Stimulated activated CD8-positive, alpha-beta memory T cell treated with anti-CD3 and anti-CD28 coated beads, Interleukin-4, amount 100 ng/mL, for 4 hours (primary cell): ENCODE data around the gene MAGEA2B.
"Not testable (repeated sequence)": the region's sequence is repeated elsewhere in the genome, so short reads cannot be mapped to it uniquely, and the experiment has no call there.

Experiments
- DNase-seq, 2 donors: peaks; one replicate each; pipeline ENCODE4 v3.0.0-alpha.2; 2020; ENCODE audit warnings: low read depth in 2 of 2, low spot score in 1 of 2

Gene MAGEA2B, protein sequence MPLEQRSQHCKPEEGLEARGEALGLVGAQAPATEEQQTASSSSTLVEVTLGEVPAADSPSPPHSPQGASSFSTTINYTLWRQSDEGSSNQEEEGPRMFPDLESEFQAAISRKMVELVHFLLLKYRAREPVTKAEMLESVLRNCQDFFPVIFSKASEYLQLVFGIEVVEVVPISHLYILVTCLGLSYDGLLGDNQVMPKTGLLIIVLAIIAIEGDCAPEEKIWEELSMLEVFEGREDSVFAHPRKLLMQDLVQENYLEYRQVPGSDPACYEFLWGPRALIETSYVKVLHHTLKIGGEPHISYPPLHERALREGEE

DNA sequence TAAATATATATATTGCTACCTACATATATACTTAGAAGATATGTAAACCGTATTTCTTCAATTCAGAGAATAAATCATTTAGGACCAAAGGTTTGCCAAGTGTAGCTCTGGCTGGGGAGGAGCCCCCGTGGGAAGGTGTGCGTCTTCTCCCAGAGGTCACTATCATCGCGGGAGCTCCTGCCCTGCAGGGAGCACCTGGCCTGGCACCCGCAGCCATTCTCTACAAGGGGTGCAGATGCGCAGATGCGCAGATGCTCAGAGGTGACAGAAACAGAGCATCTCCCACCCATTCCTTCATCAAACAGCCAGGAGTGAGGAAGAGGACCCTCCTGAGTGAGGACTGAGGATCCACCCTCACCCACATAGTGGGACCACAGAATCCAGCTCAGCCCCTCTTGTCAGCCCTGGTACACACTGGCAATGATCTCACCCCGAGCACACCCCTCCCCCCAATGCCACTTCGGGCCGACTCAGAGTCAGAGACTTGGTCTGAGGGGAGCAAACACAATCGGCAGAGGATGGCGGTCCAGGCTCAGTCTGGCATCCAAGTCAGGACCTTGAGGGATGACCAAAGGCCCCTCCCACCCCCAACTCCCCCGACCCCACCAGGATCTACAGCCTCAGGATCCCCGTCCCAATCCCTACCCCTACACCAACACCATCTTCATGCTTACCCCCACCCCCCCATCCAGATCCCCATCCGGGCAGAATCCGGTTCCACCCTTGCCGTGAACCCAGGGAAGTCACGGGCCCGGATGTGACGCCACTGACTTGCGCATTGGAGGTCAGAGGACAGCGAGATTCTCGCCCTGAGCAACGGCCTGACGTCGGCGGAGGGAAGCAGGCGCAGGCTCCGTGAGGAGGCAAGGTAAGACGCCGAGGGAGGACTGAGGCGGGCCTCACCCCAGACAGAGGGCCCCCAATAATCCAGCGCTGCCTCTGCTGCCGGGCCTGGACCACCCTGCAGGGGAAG lies at the start of gene MAGEA2B:
MAGEA2B (plus strand) TSS at position 814 of the 973 bp plus-strand sequence. CDS start 2,479 bp downstream, outside the sequence.
- DNase-seq: not testable (repeated sequence)

DNA sequence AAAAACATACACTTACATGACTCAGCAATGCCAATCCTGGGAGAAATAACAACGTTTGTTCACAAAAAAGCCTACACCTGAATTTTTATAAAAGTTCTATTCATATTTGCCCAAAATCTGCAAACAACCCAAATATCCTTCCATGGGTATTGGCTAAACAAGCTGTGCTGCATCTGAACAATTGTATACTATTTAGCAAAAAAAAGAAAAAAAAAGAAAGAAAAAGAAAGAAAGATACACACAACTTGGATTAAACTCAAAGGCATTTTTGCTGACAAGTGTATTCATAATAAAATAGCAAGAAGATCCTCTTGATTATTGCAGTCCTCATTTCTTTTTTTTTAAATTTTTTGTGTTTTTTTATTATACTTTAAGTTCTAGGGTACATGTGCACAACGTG lies 40.3 kb upstream of the MAGEA2B start:
- DNase-seq: no peak

DNA sequence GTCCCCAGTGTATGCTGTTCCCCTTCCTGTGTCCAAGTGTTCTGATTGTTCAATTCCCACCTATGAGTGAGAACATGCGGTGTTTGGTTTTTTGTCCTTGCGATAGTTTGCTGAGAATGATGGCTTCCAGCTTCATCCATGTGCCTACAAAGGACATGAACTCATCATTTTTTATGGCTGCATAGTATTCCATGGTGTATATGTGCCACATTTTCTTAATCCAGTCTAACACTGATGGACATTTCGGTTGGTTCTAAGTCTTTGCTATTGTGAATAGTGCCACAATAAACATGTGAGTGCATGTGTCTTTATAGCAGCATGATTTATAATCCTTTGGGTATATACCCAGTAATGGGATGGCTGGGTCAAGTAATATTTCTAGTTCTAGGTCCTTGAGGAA lies 39.8 kb upstream of the MAGEA2B start:
- not testable (repeated sequence) for DNase-seq

DNA sequence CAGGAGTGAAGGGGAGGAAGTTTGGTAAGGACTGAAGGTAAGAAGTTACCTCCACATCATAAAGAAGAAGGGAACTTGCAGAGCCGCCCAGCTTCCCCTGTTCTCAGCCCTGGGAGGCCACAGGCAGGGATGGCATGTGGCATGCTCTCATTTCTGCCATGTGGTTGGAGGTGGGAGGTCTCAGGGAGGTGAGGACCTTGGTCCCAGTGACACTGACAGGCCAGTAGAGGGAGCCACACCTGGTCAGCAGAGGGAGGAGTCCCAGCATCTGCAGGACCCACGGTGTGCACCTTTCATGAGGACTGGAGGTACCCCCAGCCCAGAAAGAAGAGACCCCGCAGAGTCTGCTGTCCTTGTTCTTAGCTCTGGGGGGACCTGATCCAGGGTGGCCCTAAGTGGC lies 33.4 kb upstream of the MAGEA2B start:
- not testable (repeated sequence) for DNase-seq

- not testable (repeated sequence) for DNase-seq
Observed at GRCh38 chrX:152697952-152698931, 16.2 kb upstream of the MAGEA2B start, which contains the start of gene MAGEA3. Gene MAGEA3 (plus strand): TSS chrX:152698794. CDS start chrX:152700833, 2,039 bp downstream.

GRCh38 chrX:152700390-152700789 lies 14.0 kb upstream of the MAGEA2B start:
- DNase-seq: not testable (repeated sequence)

GRCh38 chrX:152706500-152706899 lies 7.9 kb upstream of the MAGEA2B start:
- DNase-seq: not testable (repeated sequence)

DNA sequence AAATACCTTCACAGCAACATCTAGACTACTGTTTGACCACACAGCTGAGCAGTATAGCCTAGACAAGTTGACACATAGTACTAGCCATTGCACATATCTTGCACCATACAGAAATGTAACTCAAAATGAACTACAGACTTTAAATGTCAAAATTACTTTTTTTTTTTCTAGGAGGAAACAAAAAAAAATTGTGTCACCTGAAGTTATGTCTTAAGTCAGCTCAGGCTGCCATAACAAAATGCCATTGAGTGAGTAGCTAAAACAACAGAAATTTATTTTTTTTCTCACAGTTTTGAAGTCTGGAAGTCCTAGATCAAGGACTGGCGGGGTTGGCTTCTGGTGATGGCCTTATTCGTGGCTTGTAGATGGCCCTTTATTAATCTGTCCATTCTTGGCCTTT lies 5.3 kb upstream of the MAGEA2B start, which contains the start of gene CSAG2:
CSAG2 (minus strand) TSS at position 101 of the 400 bp plus-strand sequence. CDS start 161 bp downstream, outside the sequence.
- DNase-seq: not testable (repeated sequence)

- not testable (repeated sequence) for DNase-seq
Observed at GRCh38 chrX:152713195-152713594, 1.2 kb upstream of the MAGEA2B start.

- DNase-seq: no peak
Observed at GRCh38 chrX:152725409-152725808, 11.0 kb downstream of the MAGEA2B start.

DNA sequence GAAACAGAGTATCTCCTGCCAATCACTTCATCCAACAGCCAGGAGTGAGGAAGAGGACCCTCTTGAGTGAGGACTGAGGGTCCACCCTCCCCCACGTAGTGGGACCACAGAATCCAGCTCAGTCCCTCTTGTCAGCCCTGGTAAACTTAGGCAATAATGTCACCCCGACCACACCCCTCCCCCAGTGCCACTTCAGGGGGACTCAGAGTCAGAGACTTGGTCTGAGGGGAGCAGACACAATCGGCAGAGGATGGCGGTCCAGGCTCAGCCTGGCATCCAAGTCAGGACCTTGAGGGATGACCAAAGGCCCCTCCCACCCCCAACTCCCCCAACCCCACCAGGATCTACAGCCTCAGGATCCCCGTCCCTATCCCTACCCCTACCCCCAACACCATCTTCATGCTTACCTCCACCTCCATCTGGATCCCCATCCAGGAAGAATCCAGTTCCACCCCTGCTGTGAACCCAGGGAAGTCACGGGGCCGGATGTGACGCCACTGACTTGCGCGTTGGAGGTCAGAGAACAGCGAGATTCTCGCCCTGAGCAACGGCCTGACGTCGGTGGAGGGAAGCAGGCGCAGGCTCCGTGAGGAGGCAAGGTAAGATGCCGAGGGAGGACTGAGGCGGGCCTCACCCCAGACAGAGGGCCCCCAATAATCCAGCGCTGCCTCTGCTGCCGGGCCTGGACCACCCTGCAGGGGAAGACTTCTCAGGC lies 19.0 kb downstream of the MAGEA2B start, which contains the start of the genes CSAG1 and MAGEA12:
CSAG1 (minus strand) TSS at position 461 of the 715 bp plus-strand sequence. CDS start 1,261 bp downstream, outside the sequence.
MAGEA12 (plus strand) TSS at position 497 of the 715 bp plus-strand sequence. CDS start 2,405 bp downstream, outside the sequence.
- no peak for DNase-seq

GRCh38 chrX:152734143-152734858 lies 19.9 kb downstream of the MAGEA2B start:
- DNase-seq: not testable (repeated sequence)

DNA sequence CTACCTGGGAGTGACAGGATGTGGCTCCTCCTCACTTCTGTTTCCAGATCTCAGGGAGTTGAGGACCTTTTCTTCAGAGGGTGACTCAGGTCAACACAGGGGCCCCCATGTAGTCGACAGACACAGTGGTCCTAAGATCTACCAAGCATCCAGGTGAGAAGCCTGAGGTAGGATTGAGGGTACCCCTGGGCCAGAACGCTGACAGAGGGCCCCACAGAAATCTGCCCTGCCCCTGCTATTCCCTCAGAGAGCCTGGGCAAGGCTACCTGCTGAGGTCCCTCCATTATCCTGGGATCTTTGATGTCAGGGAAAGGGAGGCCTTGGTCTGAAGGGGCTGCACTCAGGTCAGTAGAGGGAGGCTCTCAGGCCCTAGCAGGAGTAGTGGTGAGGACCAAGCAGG lies 20.7 kb downstream of the MAGEA2B start:
- no peak for DNase-seq

DNA sequence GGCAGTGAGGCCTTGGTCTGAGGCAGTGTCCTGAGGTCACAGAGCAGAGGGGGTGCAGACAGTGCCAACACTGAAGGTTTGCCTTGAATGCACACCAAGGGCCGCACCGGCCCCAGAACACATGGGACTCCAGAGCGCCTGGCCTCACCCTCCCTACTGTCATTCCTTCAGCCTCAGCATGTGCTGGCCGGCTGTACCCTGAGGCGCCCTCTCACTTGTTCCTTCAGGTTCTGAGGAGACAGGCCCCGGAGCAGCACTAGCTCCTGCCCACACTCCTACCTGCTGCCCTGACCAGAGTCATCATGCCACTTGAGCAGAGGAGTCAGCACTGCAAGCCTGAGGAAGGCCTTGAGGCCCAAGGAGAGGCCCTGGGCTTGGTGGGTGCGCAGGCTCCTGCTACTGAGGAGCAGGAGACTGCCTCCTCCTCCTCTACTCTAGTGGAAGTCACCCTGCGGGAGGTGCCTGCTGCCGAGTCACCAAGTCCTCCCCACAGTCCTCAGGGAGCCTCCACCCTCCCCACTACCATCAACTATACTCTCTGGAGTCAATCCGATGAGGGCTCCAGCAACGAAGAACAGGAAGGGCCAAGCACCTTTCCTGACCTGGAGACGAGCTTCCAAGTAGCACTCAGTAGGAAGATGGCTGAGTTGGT lies 21.6 kb downstream of the MAGEA2B start:
- DNase-seq: no peak

DNA sequence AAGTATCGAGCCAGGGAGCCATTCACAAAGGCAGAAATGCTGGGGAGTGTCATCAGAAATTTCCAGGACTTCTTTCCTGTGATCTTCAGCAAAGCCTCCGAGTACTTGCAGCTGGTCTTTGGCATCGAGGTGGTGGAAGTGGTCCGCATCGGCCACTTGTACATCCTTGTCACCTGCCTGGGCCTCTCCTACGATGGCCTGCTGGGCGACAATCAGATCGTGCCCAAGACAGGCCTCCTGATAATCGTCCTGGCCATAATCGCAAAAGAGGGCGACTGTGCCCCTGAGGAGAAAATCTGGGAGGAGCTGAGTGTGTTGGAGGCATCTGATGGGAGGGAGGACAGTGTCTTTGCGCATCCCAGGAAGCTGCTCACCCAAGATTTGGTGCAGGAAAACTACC lies 22.1 kb downstream of the MAGEA2B start:
- DNase-seq: not testable (repeated sequence)

DNA sequence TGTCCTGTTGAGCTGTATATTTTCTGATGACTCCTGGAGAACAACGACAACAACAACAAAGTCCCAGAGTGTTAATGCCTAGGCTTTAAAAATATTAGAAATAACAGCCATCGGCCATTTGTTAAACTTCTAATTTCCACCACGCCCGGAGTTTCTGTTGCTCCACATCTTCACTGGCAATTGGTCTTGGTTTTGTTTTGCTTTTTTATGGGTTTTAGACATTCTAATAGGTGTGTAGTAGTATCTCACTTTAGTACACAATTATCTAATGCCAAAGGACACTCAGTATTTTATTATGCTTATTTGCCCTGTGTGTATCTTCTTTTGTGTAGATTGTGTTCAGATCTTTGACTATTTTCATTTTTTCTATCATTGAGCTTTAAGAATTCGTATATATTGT lies 24.1 kb downstream of the MAGEA2B start:
- no peak for DNase-seq

- DNase-seq: not testable (repeated sequence)
Observed at GRCh38 chrX:152753686-152754650, 39.5 kb downstream of the MAGEA2B start, which contains the start of gene MAGEA2. Gene MAGEA2 (minus strand): TSS chrX:152753842. CDS start chrX:152751363, 2,479 bp downstream.
